ENCODE measurements around the gene NUDT22.
"Not testable (repeated sequence)": the region's sequence is repeated elsewhere in the genome, so short reads cannot be mapped to it uniquely, and the experiment has no call there.

NUDT22 gene

GRCh38 chr11:64241241-64241490 is 15.1 kb downstream of the NUDT22 start:
- H3K9ac ChIP-seq (ENCODE audit: low read depth in 1 of 2, low read length in 2 of 2) = peak overlapping the region in 1 of 2 donors; percentile 93
- peaks cover 0 to 17% of the 10 kb centered on the region in 2 donors for H3K36me3 ChIP-seq (ENCODE audit: control insufficient read depth in 1 of 2, insufficient read depth in 2 of 2, low read length in 2 of 2)
- no peaks in the 10 kb centered on the region for H3K27me3 ChIP-seq (ENCODE audit: control insufficient read depth in 1 of 2, insufficient read depth in 2 of 2, low read length in 2 of 2)
- H3K27ac ChIP-seq (ENCODE audit: low read depth, low read length) = peak overlapping the region; percentile 99
- peaks cover 56 to 67% of the 10 kb centered on the region in 2 donors for H3K4me1 ChIP-seq (ENCODE audit: control insufficient read depth in 1 of 2, insufficient read depth in 2 of 2, low read length in 2 of 2)
- peak overlapping the region; percentile 73 to 75 for H3K4me3 ChIP-seq (ENCODE audit: low read depth in 1 of 2, low read length in 2 of 2)
- H3K9me3 ChIP-seq (ENCODE audit: control insufficient read depth in 1 of 2, low read length in 2 of 2) = no peaks in the 10 kb centered on the region

GRCh38 chr11:64241491-64242374 is 15.7 kb downstream of the NUDT22 start:
- Histone ChIP-seq H3K4me1 (ENCODE audit: control insufficient read depth in 1 of 2, insufficient read depth in 2 of 2, low read length in 2 of 2) (peaks cover 56 to 67% of the 10 kb centered on the region in 2 donors), H3K9me3 (ENCODE audit: control insufficient read depth in 1 of 2, low read length in 2 of 2) (no peaks in the 10 kb centered on the region), H3K27me3 (ENCODE audit: control insufficient read depth in 1 of 2, insufficient read depth in 2 of 2, low read length in 2 of 2) (no peaks in the 10 kb centered on the region), H3K9ac (ENCODE audit: low read depth in 1 of 2, low read length in 2 of 2) (peak overlapping the region; percentile 79 to 94), H3K4me3 (ENCODE audit: low read depth in 1 of 2, low read length in 2 of 2) (peak overlapping the region; percentile 82 to 84), H3K36me3 (ENCODE audit: control insufficient read depth in 1 of 2, insufficient read depth in 2 of 2, low read length in 2 of 2) (peaks cover 0 to 17% of the 10 kb centered on the region in 2 donors), H3K27ac (ENCODE audit: low read depth, low read length) (peak overlapping the region; percentile 99)

- peak overlapping the region in 1 of 2 donors; percentile 32 for H3K9ac ChIP-seq (ENCODE audit: low read depth in 1 of 2, low read length in 2 of 2)
- peaks cover 50 to 70% of the 10 kb centered on the region in 2 donors for H3K4me1 ChIP-seq (ENCODE audit: control insufficient read depth in 1 of 2, insufficient read depth in 2 of 2, low read length in 2 of 2)
- no peaks in the 10 kb centered on the region for H3K27me3 ChIP-seq (ENCODE audit: control insufficient read depth in 1 of 2, insufficient read depth in 2 of 2, low read length in 2 of 2)
- no peak overlapping the region for H3K27ac ChIP-seq (ENCODE audit: low read depth, low read length)
- no peak overlapping the region for H3K4me3 ChIP-seq (ENCODE audit: low read depth in 1 of 2, low read length in 2 of 2)
- H3K36me3 ChIP-seq (ENCODE audit: control insufficient read depth in 1 of 2, insufficient read depth in 2 of 2, low read length in 2 of 2) = peaks cover 0 to 12% of the 10 kb centered on the region in 2 donors
- H3K9me3 ChIP-seq (ENCODE audit: control insufficient read depth in 1 of 2, low read length in 2 of 2) = no peaks in the 10 kb centered on the region
These were observed 17.3 kb downstream of the NUDT22 start for GRCh38 chr11:64243236-64243854.

- H3K4me3 ChIP-seq (ENCODE audit: low read depth in 1 of 2, low read length in 2 of 2) = no peak overlapping the region
- H3K36me3 ChIP-seq (ENCODE audit: control insufficient read depth in 1 of 2, insufficient read depth in 2 of 2, low read length in 2 of 2) = peaks cover 0 to 12% of the 10 kb centered on the region in 2 donors
- no peaks in the 10 kb centered on the region for H3K9me3 ChIP-seq (ENCODE audit: control insufficient read depth in 1 of 2, low read length in 2 of 2)
- peaks cover 50 to 70% of the 10 kb centered on the region in 2 donors for H3K4me1 ChIP-seq (ENCODE audit: control insufficient read depth in 1 of 2, insufficient read depth in 2 of 2, low read length in 2 of 2)
- H3K9ac ChIP-seq (ENCODE audit: low read depth in 1 of 2, low read length in 2 of 2) = no peak overlapping the region
- H3K27ac ChIP-seq (ENCODE audit: low read depth, low read length) = no peak overlapping the region
- no peaks in the 10 kb centered on the region for H3K27me3 ChIP-seq (ENCODE audit: control insufficient read depth in 1 of 2, insufficient read depth in 2 of 2, low read length in 2 of 2)
These were observed 18.0 kb downstream of the NUDT22 start for GRCh38 chr11:64244107-64244506.

GRCh38 chr11:64244966-64245365 is 18.9 kb downstream of the NUDT22 start:
- H3K4me3 ChIP-seq (ENCODE audit: low read depth in 1 of 2, low read length in 2 of 2) = peak overlapping the region; percentile 94 to 95
- H3K27me3 ChIP-seq (ENCODE audit: control insufficient read depth in 1 of 2, insufficient read depth in 2 of 2, low read length in 2 of 2) = no peaks in the 10 kb centered on the region
- peak overlapping the region; percentile 91 to 95 for H3K9ac ChIP-seq (ENCODE audit: low read depth in 1 of 2, low read length in 2 of 2)
- peak overlapping the region; percentile 77 for H3K27ac ChIP-seq (ENCODE audit: low read depth, low read length)
- peaks cover 0 to 12% of the 10 kb centered on the region in 2 donors for H3K36me3 ChIP-seq (ENCODE audit: control insufficient read depth in 1 of 2, insufficient read depth in 2 of 2, low read length in 2 of 2)
- H3K9me3 ChIP-seq (ENCODE audit: control insufficient read depth in 1 of 2, low read length in 2 of 2) = no peaks in the 10 kb centered on the region
- peaks cover 52 to 72% of the 10 kb centered on the region in 2 donors for H3K4me1 ChIP-seq (ENCODE audit: control insufficient read depth in 1 of 2, insufficient read depth in 2 of 2, low read length in 2 of 2)

GRCh38 chr11:64245401-64245796 is 19.3 kb downstream of the NUDT22 start:
- Histone ChIP-seq H3K27ac (ENCODE audit: low read depth, low read length) (peak overlapping the region; percentile 77), H3K9ac (ENCODE audit: low read depth in 1 of 2, low read length in 2 of 2) (peak overlapping the region; percentile 91 to 95), H3K36me3 (ENCODE audit: control insufficient read depth in 1 of 2, insufficient read depth in 2 of 2, low read length in 2 of 2) (peaks cover 0 to 12% of the 10 kb centered on the region in 2 donors), H3K4me1 (ENCODE audit: control insufficient read depth in 1 of 2, insufficient read depth in 2 of 2, low read length in 2 of 2) (peaks cover 51 to 71% of the 10 kb centered on the region in 2 donors), H3K4me3 (ENCODE audit: low read depth in 1 of 2, low read length in 2 of 2) (peak overlapping the region; percentile 94 to 95), H3K9me3 (ENCODE audit: control insufficient read depth in 1 of 2, low read length in 2 of 2) (no peaks in the 10 kb centered on the region), H3K27me3 (ENCODE audit: control insufficient read depth in 1 of 2, insufficient read depth in 2 of 2, low read length in 2 of 2) (no peaks in the 10 kb centered on the region)

GRCh38 chr11:64245797-64246620 is 19.9 kb downstream of the NUDT22 start:
- Histone ChIP-seq H3K9me3 (ENCODE audit: control insufficient read depth in 1 of 2, low read length in 2 of 2) (no peaks in the 10 kb centered on the region), H3K27ac (ENCODE audit: low read depth, low read length) (peak overlapping the region; percentile 77), H3K4me3 (ENCODE audit: low read depth in 1 of 2, low read length in 2 of 2) (peak overlapping the region; percentile 94 to 95), H3K27me3 (ENCODE audit: control insufficient read depth in 1 of 2, insufficient read depth in 2 of 2, low read length in 2 of 2) (no peaks in the 10 kb centered on the region), H3K4me1 (ENCODE audit: control insufficient read depth in 1 of 2, insufficient read depth in 2 of 2, low read length in 2 of 2) (peaks cover 56 to 74% of the 10 kb centered on the region in 2 donors), H3K9ac (ENCODE audit: low read depth in 1 of 2, low read length in 2 of 2) (peak overlapping the region; percentile 91 to 95), H3K36me3 (ENCODE audit: control insufficient read depth in 1 of 2, insufficient read depth in 2 of 2, low read length in 2 of 2) (peaks cover 0 to 12% of the 10 kb centered on the region in 2 donors)

- peaks cover 56 to 74% of the 10 kb centered on the region in 2 donors for H3K4me1 ChIP-seq (ENCODE audit: control insufficient read depth in 1 of 2, insufficient read depth in 2 of 2, low read length in 2 of 2)
- not testable (repeated sequence) for H3K27me3 ChIP-seq (ENCODE audit: control insufficient read depth in 1 of 2, insufficient read depth in 2 of 2, low read length in 2 of 2); H3K9ac ChIP-seq (ENCODE audit: low read depth in 1 of 2, low read length in 2 of 2); H3K9me3 ChIP-seq (ENCODE audit: control insufficient read depth in 1 of 2, low read length in 2 of 2); H3K4me3 ChIP-seq (ENCODE audit: low read depth in 1 of 2, low read length in 2 of 2); H3K27ac ChIP-seq (ENCODE audit: low read depth, low read length)
- peaks cover 0 to 12% of the 10 kb centered on the region in 2 donors for H3K36me3 ChIP-seq (ENCODE audit: control insufficient read depth in 1 of 2, insufficient read depth in 2 of 2, low read length in 2 of 2)
These were observed 20.5 kb downstream of the NUDT22 start for GRCh38 chr11:64246621-64246870.

GRCh38 chr11:64246871-64247728 is 21.0 kb downstream of the NUDT22 start, which contains the start of gene PPP1R14B:
Gene PPP1R14B (minus strand): TSS chr11:64246943. CDS start chr11:64246673, 270 bp downstream.
- H3K27me3 ChIP-seq (ENCODE audit: control insufficient read depth in 1 of 2, insufficient read depth in 2 of 2, low read length in 2 of 2) = no peaks in the 10 kb centered on the region
- peak within 1 kb of the TSS; percentile 92 to 95 for H3K9ac ChIP-seq (ENCODE audit: low read depth in 1 of 2, low read length in 2 of 2)
- peak within 1 kb of the TSS; percentile 94 for H3K27ac ChIP-seq (ENCODE audit: low read depth, low read length)
- H3K4me1 ChIP-seq (ENCODE audit: control insufficient read depth in 1 of 2, insufficient read depth in 2 of 2, low read length in 2 of 2) = peaks cover 56 to 76% of the 10 kb centered on the region in 2 donors
- H3K36me3 ChIP-seq (ENCODE audit: control insufficient read depth in 1 of 2, insufficient read depth in 2 of 2, low read length in 2 of 2) = peaks cover 0 to 12% of the 10 kb centered on the region in 2 donors
- H3K9me3 ChIP-seq (ENCODE audit: control insufficient read depth in 1 of 2, low read length in 2 of 2) = no peaks in the 10 kb centered on the region
- peak within 1 kb of the TSS; percentile 95 to 100 for H3K4me3 ChIP-seq (ENCODE audit: low read depth in 1 of 2, low read length in 2 of 2)
